Suppressor macrophage treated with lipopolysaccharide for 1 hour (primary cell): ENCODE data around the gene ANTXR2.

Experiments
- DNase-seq, 3 donors: peaks; one replicate each; pipeline ENCODE4 v3.0.0-alpha.2; 2020 to 2022

ANTXR2 gene

GRCh38 chr4:80069108-80069836, 3.8 kb downstream of the ANTXR2 start:
- DNase-seq = no peak

GRCh38 chr4:80065601-80066000, 7.4 kb downstream of the ANTXR2 start:
- DNase-seq = no peak

GRCh38 chr4:80062527-80062926, 10.5 kb downstream of the ANTXR2 start:
- DNase-seq = peak in 2 of 3 donors; percentile 45 to 51

- DNase-seq = no peak
Measured at GRCh38 chr4:80060804-80061203, 12.2 kb downstream of the ANTXR2 start.

- DNase-seq = peak; percentile 78 to 95 (median 91)
Measured at GRCh38 chr4:80058740-80059139, 14.3 kb downstream of the ANTXR2 start.

GRCh38 chr4:80054375-80054774, 18.7 kb downstream of the ANTXR2 start:
- DNase-seq = no peak

- no peak for DNase-seq
Measured at GRCh38 chr4:80053140-80053910, 19.7 kb downstream of the ANTXR2 start.

- DNase-seq = no peak
Measured at GRCh38 chr4:80049813-80050534, 23.1 kb downstream of the ANTXR2 start.

GRCh38 chr4:80049402-80049801, 23.6 kb downstream of the ANTXR2 start:
- DNase-seq = no peak

- peak; percentile 10 to 65 (median 61) for DNase-seq
Measured at GRCh38 chr4:80045786-80046185, 27.2 kb downstream of the ANTXR2 start.

- DNase-seq = no peak
Measured at GRCh38 chr4:80043541-80043940, 29.5 kb downstream of the ANTXR2 start.

GRCh38 chr4:80042821-80043220, 30.2 kb downstream of the ANTXR2 start:
- DNase-seq = no peak

- no peak for DNase-seq
Measured at GRCh38 chr4:80037864-80038263, 35.2 kb downstream of the ANTXR2 start.

- DNase-seq = peak in 2 of 3 donors; percentile 13 to 43
Measured at GRCh38 chr4:80036949-80037685, 35.9 kb downstream of the ANTXR2 start.

- DNase-seq = no peak
Measured at GRCh38 chr4:80036306-80036705, 36.7 kb downstream of the ANTXR2 start.

- no peak for DNase-seq
Measured at GRCh38 chr4:80035336-80035735, 37.7 kb downstream of the ANTXR2 start.

GRCh38 chr4:80033581-80033980, 39.4 kb downstream of the ANTXR2 start:
- no peak for DNase-seq

- no peak for DNase-seq
Measured at GRCh38 chr4:80029364-80029763, 43.7 kb downstream of the ANTXR2 start.

GRCh38 chr4:80027611-80028010, 45.4 kb downstream of the ANTXR2 start:
- no peak for DNase-seq

- peak; percentile 43 to 71 (median 51) for DNase-seq
Measured at GRCh38 chr4:80026100-80026499, 46.9 kb downstream of the ANTXR2 start.

- DNase-seq = no peak
Measured at GRCh38 chr4:80024335-80024734, 48.7 kb downstream of the ANTXR2 start.

- DNase-seq = no peak
Measured at GRCh38 chr4:80022282-80022681, 50.7 kb downstream of the ANTXR2 start.
